Midbrain (tissue), 1 donor: ENCODE results near the gene PSMD8.
"Not testable (repeated sequence)": the region's sequence is repeated elsewhere in the genome, so short reads cannot be mapped to it uniquely, and the experiment has no call there.

Experiments
- DNase-seq: peaks from one replicate; lab custom pipeline; 2025; lab: John Stamatoyannopoulos, UW

The PSMD8 gene

GRCh38 chr19:38362076-38362945 is 12.1 kb upstream of the PSMD8 start:
- DNase-seq: no peak

GRCh38 chr19:38362946-38363688 is 11.3 kb upstream of the PSMD8 start:
- DNase-seq: not testable (repeated sequence)

GRCh38 chr19:38367041-38367440 is 7.3 kb upstream of the PSMD8 start:
- DNase-seq: no peak

- no peak for DNase-seq
Measured at GRCh38 chr19:38369584-38369983, 4.8 kb upstream of the PSMD8 start.

- no peak for DNase-seq
Measured at GRCh38 chr19:38370299-38370698, 4.1 kb upstream of the PSMD8 start.

GRCh38 chr19:38371081-38371480 is 3.3 kb upstream of the PSMD8 start:
- DNase-seq: no peak

GRCh38 chr19:38373907-38374331 is 452 bp upstream of the PSMD8 start:
- DNase-seq: no peak

GRCh38 chr19:38375098-38375493 is 725 bp downstream of the PSMD8 start:
- no peak for DNase-seq

GRCh38 chr19:38375748-38376147 is 1.4 kb downstream of the PSMD8 start:
- DNase-seq: no peak

GRCh38 chr19:38376576-38376975 is 2.2 kb downstream of the PSMD8 start:
- DNase-seq: no peak

- no peak for DNase-seq
Measured at GRCh38 chr19:38377052-38377451, 2.7 kb downstream of the PSMD8 start.

- no peak for DNase-seq
Measured at GRCh38 chr19:38378866-38379265, 4.5 kb downstream of the PSMD8 start.

GRCh38 chr19:38381138-38381537 is 6.8 kb downstream of the PSMD8 start:
- no peak for DNase-seq

- no peak for DNase-seq
Measured at GRCh38 chr19:38383184-38383583, 8.8 kb downstream of the PSMD8 start.

- DNase-seq: no peak
Measured at GRCh38 chr19:38383743-38384142, 9.4 kb downstream of the PSMD8 start.

- DNase-seq: no peak
Measured at GRCh38 chr19:38384209-38385027, 10.0 kb downstream of the PSMD8 start.

GRCh38 chr19:38385057-38385803 is 10.9 kb downstream of the PSMD8 start:
- no peak for DNase-seq

- no peak for DNase-seq
Measured at GRCh38 chr19:38385804-38386257, 11.5 kb downstream of the PSMD8 start.

GRCh38 chr19:38386300-38386970 is 12.1 kb downstream of the PSMD8 start:
- no peak for DNase-seq

GRCh38 chr19:38386971-38387549 is 12.7 kb downstream of the PSMD8 start:
- no peak for DNase-seq
